Measurements from ENCODE around the gene COBLL1. TPM values are rescaled to one million over a fixed set of nuclear protein-coding genes. Genes with fewer than 3 reads are reported as not detected.
"Not testable (repeated sequence)": the region's sequence is repeated elsewhere in the genome, so short reads cannot be mapped to it uniquely, and the experiment has no call there.

The COBLL1 gene
- total RNA-seq, 1 donor from 2014 or later, result 222 TPM

GRCh38 chr2:164764996-164765395 is 76.6 kb downstream of the COBLL1 start:
- Mint-ChIP-seq H3K4me3 (no peak overlapping the region), H3K27ac (no peak overlapping the region), H3K9me3 (no peaks in the 10 kb centered on the region), H3K36me3 (ENCODE audit: low read depth) (peaks cover 4% of the 10 kb centered on the region), H3K4me1 (peaks cover 49% of the 10 kb centered on the region), H3K27me3 (no peaks in the 10 kb centered on the region)
- TF ChIP-seq, protein P1, sequence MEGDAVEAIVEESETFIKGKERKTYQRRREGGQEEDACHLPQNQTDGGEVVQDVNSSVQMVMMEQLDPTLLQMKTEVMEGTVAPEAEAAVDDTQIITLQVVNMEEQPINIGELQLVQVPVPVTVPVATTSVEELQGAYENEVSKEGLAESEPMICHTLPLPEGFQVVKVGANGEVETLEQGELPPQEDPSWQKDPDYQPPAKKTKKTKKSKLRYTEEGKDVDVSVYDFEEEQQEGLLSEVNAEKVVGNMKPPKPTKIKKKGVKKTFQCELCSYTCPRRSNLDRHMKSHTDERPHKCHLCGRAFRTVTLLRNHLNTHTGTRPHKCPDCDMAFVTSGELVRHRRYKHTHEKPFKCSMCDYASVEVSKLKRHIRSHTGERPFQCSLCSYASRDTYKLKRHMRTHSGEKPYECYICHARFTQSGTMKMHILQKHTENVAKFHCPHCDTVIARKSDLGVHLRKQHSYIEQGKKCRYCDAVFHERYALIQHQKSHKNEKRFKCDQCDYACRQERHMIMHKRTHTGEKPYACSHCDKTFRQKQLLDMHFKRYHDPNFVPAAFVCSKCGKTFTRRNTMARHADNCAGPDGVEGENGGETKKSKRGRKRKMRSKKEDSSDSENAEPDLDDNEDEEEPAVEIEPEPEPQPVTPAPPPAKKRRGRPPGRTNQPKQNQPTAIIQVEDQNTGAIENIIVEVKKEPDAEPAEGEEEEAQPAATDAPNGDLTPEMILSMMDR (IDR thresholded peaks at IDR 0.05), result no peak
- intact Hi-C loops (cut with micrococcal nuclease), result loop anchor here (10.0 kb wide), 1 partner anchor 1190 kb away; the partner anchor contains the start of gene TTC21B
- no peak for ATAC-seq (ENCODE audit: low read depth)
- POLR2A ChIA-PET, result interaction anchor here (1.2 kb wide), 1 partner anchor 77 kb away, joined by 3 read pairs; no protein-coding TSS in a partner anchor
- CTCF ChIA-PET, result no interaction called here
- DNase-seq, result no peak

DNA sequence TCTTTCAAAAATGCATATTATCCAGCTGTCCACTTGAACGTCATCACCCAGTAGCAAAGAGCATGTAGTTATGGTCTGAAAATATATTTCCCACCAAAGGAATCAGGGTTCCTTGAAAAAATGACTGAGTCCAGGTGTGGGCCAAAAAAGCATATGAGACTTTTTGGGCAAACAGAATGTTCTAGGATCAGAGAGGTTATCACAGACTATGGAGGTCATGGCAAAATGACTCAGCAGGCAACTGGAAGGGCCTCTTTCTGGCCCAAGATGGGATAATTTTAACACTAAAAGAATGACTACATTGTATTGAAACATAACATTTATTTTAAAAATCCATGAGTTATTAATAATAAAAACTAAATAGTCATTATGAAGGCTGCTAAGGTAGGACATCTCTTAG is 77.1 kb downstream of the COBLL1 start:
- H3K4me1 Mint-ChIP-seq, result peaks cover 54% of the 10 kb centered on the region
- ATAC-seq (ENCODE audit: low read depth) (no peak), DNase-seq (no peak)
- no peak overlapping the region for H3K4me3 Mint-ChIP-seq
- intact Hi-C loops (cut with micrococcal nuclease), result loop anchor here (10.0 kb wide), 1 partner anchor 1190 kb away; the partner anchor contains the start of gene TTC21B
- H3K27me3 Mint-ChIP-seq, result no peaks in the 10 kb centered on the region
- H3K27ac Mint-ChIP-seq, result no peak overlapping the region
- ChIA-PET POLR2A (interaction anchor here (4.3 kb wide), 1 partner anchor 25 kb away, joined by 52 read pairs; no protein-coding TSS in a partner anchor), CTCF (no interaction called here)
- no peaks in the 10 kb centered on the region for H3K9me3 Mint-ChIP-seq
- TF ChIP-seq, protein P1 (IDR thresholded peaks at IDR 0.05), result no peak
- H3K36me3 Mint-ChIP-seq (ENCODE audit: low read depth), result peaks cover 9% of the 10 kb centered on the region

DNA sequence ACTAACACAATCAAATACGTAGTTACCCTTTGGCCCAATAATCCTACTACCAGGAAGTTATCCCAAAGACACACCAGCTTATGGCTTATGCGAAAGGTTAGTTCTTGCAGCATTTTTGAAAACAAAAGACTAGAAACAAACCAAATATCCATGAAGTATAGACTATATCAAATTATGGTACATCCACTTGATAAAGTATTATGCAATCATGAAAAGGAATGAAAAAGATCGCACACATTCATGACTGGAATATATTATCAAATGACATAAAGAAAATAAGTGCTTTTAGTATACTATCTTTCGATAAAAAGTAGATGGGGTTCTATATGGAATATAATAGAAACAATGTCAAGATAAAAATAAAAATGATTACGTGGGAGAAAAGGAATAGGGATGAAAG is 78.2 kb downstream of the COBLL1 start:
- POLR2A ChIA-PET, result interaction anchor here (1.1 to 5.1 kb wide), 5 partner anchors 21 to 147 kb away, joined by 5 to 93 read pairs (median 24); partner anchors contain the start of gene COBLL1
- peaks cover 10% of the 10 kb centered on the region for H3K36me3 Mint-ChIP-seq (ENCODE audit: low read depth)
- no peaks in the 10 kb centered on the region for H3K27me3 Mint-ChIP-seq
- peaks cover 50% of the 10 kb centered on the region for H3K4me1 Mint-ChIP-seq
- no peak for DNase-seq
- H3K27ac Mint-ChIP-seq, result peak overlapping the region; percentile 99
- no peaks in the 10 kb centered on the region for H3K9me3 Mint-ChIP-seq
- CTCF ChIA-PET, result interaction anchor here (1.6 kb wide), 1 partner anchor 25 kb away, joined by 4 read pairs; no protein-coding TSS in a partner anchor
- intact Hi-C loops (cut with micrococcal nuclease), result loop anchor here (10.0 kb wide), 1 partner anchor 1191 kb away; the partner anchor contains the start of gene TTC21B
- TF ChIP-seq, protein P1 (IDR thresholded peaks at IDR 0.05), result no peak
- no peak for ATAC-seq (ENCODE audit: low read depth)
- no peak overlapping the region for H3K4me3 Mint-ChIP-seq

DNA sequence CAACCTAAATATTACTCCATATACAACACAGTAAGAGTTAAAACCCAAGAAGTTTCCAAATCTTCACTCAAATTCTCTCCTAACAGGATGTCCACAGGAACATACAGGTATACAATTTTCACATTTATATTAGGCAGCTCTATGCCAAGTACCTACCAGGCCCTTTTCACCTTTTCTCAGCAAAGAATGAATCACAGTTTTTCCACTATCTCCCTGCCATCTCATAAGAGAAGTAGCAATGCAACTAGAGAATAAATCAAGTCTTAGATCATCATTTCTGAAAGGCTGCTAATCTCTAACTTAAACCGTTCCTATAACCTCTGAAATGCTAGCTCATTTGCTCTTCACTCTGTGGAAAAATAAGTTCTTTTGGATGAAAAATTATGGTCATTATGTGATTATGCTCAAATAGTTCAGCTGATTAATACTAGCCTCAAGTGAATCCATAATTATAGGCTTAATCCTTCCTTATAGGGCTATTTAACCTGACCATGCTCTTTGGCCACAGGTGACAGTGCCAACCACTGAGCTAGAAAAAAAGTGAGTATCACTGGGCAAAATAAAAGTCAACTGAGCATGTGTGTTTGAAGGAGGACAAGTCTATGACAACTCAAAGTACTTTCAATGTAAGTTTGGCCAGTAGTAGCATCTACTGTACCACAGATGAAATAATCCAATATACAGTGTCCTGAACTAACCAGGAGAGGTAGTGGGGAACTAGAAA is 79.7 kb downstream of the COBLL1 start:
- peak overlapping the region; percentile 99 for H3K27ac Mint-ChIP-seq
- ChIA-PET POLR2A (interaction anchor here (0.8 to 5.1 kb wide), 15 partner anchors 8 to 231 kb away, joined by 3 to 93 read pairs (median 6); partner anchors contain the start of gene COBLL1), CTCF (interaction anchor here (0.8 to 3.0 kb wide), 5 partner anchors 23 to 152 kb away, joined by 3 to 12 read pairs (median 4); partner anchors contain the start of gene COBLL1)
- DNase-seq, result no peak
- ATAC-seq (ENCODE audit: low read depth), result peak; percentile 46
- H3K36me3 Mint-ChIP-seq (ENCODE audit: low read depth), result peaks cover 12% of the 10 kb centered on the region
- H3K4me3 Mint-ChIP-seq, result peak overlapping the region; percentile 91
- peaks cover 63% of the 10 kb centered on the region for H3K4me1 Mint-ChIP-seq
- no peaks in the 10 kb centered on the region for H3K27me3 Mint-ChIP-seq
- intact Hi-C loops (cut with micrococcal nuclease), result loop anchor here (1.0 to 10.0 kb wide), 9 partner anchors 22 to 1193 kb away; partner anchors contain the start of genes COBLL1 and TTC21B
- H3K9me3 Mint-ChIP-seq, result no peaks in the 10 kb centered on the region
- TF ChIP-seq, protein P1 (IDR thresholded peaks at IDR 0.05), result no peak

- intact Hi-C loops (cut with micrococcal nuclease), result loop anchor here (1.0 to 10.0 kb wide), 9 partner anchors 21 to 1194 kb away; partner anchors contain the start of genes COBLL1 and TTC21B
- peaks cover 16% of the 10 kb centered on the region for H3K36me3 Mint-ChIP-seq (ENCODE audit: low read depth)
- peak overlapping the region; percentile 91 for H3K4me3 Mint-ChIP-seq
- DNase-seq, result peak; percentile 50
- ChIA-PET CTCF (interaction anchor here (0.7 to 3.0 kb wide), 5 partner anchors 23 to 152 kb away, joined by 3 to 12 read pairs (median 4); partner anchors contain the start of gene COBLL1), POLR2A (interaction anchor here (0.6 to 5.1 kb wide), 14 partner anchors 9 to 258 kb away, joined by 3 to 93 read pairs (median 6); partner anchors contain the start of gene COBLL1)
- peaks cover 63% of the 10 kb centered on the region for H3K4me1 Mint-ChIP-seq
- peak overlapping the region; percentile 99 for H3K27ac Mint-ChIP-seq
- not testable (repeated sequence) for H3K9me3 Mint-ChIP-seq, H3K27me3 Mint-ChIP-seq
- peak; percentile 78 for ATAC-seq (ENCODE audit: low read depth)
Measured at GRCh38 chr2:164761201-164761600, 80.4 kb downstream of the COBLL1 start.
